ENCODE measurements around the gene MDM1.
A peak's percentile ranks its signal among the peaks of the same experiment; 100 is the strongest.

MDM1 gene

DNA sequence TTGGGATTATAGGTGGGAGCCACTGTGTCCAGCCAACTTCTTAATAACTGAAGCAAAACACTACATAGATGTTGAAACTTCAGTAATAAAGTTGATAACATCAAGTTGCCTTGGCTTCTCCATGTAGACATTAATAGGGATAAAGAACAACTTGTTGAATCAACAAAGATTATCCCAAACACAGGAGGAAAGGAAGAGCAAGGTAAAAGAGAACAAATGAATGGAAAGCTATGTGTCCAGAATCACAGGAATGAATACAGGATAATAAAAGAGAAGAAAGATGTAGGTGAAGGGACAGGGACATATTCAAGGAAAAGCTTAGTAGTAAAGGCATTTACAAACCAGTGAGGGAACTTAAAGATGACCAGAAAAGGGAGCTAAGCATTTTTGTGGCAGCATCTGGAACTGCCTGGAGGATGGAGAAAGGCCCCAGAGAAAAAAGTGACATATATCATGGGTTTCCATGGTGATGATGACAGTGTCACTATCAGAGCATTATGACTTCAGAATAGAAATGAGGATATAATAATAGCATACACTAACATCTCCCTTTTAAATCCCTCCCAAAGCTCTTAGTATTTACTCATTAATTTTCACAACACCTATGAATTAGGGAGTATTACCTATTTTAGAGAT is 24.0 kb upstream of the MDM1 start:
- DNase-seq, result no peak

DNA sequence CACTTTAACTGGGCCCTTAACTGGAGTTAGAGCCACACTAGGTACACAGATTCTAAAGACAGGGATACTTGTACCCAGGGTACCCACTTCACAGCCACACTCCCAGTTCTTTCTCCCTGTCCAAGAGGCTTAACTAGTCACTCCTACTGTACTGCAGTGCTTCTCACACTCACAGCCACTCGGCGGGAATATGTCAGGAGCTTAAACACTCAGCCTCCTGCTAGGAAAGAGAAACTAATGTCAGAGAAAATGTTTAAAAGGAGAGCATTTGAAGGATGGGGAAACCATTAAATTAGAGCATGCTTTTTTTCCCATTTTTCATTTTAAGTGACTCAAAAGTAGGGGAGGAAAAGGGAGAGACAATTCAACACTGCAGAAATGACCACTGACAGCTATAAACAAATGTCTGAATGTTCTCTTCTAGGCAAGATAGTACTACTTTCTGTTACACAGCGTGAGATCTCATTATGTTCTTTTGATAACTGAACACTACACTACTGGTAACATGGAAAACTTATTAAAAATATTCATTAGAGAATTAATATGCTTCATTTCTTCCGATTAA is 22.9 kb upstream of the MDM1 start:
- DNase-seq, result no peak

DNA sequence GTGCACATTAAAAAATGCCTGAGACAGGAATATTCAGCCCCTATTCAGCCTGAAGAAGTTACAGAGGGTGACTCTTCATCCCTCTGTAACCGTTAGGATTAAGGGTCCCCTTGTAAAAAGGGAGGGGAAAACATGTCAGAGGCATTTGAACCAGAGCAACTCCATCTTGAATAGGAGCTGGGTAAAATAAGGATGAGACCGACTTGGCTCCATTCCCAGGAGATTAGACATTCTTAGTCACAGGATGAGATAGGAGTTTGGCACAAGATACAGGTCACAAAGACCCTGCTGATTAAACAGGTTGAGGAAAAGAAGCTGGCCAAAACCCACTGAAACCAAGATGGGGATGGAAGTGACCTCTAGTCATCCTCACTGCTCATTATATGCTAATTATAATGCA is 19.9 kb upstream of the MDM1 start:
- no peak for DNase-seq

DNA sequence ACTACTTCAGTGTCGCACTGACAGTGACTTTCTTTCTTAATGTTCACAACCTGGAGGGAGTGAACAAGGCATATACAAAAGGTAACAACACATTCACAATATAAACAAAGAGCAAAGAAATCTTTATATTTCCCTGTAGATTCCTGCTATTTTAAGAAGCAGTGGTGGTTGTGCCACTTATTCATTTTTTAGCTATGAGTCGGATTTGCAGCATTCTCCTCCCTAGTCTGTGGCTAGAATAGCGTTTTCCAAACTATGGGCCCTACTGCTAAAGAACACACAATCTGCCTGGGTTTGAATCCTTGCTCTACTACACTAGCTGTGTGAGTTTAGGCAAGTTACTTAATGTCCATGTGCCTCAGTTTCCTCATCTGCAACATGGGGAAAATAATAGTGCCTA is 18.6 kb upstream of the MDM1 start:
- no peak for DNase-seq

DNA sequence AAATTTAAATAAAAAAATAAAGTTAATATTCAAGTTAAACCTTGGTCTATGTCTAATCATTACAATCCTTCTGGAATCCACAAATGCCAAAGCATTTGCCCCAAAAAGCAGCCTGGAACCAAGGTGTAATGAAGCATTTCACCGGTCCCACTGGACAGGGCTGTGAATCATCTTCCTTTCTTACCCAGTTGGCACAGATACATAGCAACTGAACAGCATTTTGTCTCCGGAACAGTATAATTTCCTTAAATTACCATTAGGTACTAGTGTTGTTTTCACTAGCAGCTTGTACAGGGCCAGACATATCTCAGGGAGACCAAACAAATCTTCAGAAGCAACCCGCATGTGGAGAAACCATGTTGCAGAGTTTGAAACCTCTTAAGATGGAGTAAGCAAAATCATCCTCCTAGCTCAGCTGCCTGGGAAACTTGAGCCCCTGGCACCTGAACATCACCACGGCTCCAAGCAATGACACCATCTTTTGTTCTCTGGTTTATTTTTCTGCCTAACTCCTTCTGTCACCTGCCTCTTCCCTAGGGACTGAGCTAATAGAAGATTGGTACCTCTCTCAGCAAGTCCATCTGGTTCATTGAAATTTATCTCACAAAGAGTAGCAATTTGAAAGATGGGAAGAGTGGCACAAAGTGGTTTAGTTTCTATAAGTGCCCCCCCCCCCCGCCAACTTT is 17.9 kb upstream of the MDM1 start:
- DNase-seq, result no peak

DNA sequence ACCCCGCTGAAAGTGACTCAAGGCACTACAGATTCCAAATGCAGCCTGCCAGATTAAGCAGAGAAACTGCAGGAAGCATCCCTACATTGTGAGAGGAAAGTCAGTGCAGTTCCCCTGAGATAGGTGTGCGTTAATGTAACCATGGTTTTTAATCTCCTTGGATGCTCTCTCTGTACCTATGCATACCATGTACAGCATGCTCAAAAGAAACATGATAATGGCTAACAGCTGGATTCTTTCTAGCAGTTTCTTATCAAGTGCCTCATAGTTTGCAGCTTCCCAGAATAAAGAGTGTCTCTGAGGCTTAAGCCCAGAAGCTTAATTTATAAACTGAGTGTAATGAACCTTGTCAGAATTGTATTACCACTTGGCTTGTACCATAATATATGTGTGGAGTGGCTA is 17.1 kb upstream of the MDM1 start:
- no peak for DNase-seq

DNA sequence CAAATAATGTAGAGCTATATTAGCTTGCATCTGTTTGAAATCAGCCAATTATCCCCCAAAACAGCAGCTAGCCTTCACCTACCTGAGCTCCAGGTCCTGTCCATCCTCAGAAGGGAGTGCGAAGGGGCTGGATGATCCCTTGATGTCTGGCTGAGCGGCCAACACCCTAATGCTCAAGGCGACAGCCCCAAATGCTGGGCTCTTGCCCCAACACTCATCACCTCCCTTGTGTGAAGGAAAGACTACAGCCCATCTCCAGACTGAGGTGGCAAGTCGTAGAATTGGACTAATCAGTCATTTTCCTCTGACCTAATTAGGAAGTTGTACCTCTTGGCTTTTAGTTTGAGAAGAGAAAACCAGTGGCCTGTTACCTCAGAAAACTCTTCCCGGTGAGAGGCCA is 16.3 kb upstream of the MDM1 start:
- no peak for DNase-seq

DNA sequence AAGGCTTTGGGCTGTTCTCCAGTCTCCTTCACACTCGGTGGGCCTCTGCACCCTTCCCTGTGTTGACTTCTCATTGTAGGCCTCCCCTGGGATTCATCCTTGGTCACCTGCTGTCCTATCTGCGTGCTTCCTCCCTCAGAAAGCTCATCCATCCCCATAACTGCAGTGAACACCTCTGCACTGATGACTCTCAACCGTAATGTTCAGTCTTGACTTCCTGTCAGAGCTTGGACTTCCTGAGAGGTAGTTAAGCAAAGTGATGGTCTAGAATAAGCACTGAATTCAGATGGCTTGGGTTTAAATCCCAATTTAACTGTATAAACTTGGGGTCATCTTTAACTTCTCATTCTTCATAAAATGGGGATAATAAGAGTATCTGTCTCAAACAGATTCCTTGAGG is 13.6 kb upstream of the MDM1 start:
- no peak for DNase-seq

DNA sequence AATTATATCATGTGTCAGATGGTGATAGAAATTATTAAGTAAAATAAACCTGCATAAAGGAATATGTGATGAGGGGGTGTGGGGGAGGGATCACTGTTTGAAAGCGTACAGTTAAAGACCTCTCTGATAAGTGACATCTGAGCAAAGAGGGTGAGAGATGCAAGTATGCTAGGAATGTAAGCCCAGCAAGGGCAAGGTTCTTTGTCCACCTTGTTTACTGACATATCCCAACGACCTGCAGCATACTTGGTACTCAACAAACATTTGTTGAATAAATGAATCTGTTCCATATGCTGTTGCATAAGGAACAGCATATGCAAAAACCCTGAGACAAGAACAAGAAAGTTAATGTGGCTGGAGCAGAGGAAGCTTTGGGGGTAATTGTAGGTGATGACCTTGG is 12.0 kb upstream of the MDM1 start:
- DNase-seq, result no peak

DNA sequence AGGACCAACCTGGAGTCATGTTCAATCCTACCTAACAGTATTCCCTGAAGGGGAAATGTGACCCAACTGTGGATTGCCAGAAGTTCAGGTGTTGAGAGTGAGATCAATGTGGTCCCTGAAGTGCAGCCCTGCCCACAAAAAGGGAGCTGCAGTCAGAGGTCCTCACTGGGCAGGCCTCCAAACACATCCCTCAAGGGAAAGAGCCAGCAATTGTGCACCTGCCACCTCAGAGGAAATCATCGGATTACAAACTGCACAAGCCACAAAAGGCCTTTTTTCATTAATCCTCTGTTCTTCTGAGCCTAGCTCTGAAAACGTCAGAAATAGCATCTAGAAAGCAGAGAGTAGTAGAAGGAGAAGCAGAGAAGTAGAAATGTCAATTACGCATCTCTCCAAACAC is 10.8 kb upstream of the MDM1 start:
- no peak for DNase-seq

DNA sequence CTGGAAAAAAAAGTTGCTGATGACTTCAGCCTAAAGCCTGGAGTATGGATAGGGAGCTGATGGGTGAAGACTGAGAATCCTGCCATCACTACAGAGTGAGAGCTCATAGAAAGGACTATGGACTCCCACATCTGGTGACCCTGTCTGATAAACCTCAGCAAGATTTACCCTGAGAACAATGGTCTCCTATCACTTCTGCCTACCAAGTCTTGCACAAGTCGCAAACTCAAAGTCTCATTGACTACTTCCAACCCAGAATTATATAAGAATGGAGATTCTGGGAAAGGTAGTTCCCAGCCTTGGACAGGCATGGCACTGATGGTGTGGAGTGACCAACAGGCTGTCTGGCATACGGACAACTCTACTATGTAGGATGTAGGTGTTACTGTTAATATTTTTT is 9.7 kb upstream of the MDM1 start:
- no peak for DNase-seq

DNA sequence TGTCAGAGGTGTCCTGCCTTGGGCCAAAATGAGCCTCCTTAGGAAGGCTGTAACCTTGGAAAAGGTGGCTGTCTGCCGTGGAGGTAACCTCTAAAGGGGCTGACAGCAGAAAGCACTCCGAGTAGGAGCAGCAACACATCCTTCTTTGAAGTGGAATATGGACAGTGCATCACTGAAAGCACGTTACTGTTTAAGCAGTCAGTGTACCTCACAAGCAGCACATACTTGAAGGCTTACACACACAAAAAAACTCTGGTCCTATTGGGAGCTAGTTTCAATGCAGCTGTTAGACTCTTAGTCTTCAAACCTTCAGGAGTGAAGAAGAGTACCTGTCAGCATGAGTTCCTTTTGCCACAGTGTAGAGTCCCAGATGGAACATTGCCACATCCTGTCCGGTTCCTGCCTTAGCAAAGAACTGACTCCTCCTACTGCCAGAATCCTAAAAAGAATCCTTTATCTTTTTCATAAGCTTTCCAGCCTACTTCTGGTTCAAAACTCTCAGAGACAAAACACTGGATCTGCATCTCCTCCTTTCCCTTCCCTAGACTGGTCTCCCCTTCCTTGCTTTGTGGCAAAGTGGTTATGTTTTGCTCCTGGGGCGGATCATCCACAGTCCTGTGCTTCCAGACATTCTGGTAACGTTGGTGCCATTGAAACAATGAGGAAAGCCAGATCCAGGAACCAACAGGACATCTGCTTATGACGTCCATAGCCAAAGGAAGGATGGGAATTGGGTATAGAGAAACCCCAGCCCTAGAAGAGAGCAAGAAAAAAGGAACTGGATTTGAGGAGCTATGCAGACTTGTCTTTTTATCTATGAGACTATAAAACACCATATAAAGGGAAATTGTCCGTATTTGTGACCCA is 8.5 kb upstream of the MDM1 start:
- no peak for DNase-seq

DNA sequence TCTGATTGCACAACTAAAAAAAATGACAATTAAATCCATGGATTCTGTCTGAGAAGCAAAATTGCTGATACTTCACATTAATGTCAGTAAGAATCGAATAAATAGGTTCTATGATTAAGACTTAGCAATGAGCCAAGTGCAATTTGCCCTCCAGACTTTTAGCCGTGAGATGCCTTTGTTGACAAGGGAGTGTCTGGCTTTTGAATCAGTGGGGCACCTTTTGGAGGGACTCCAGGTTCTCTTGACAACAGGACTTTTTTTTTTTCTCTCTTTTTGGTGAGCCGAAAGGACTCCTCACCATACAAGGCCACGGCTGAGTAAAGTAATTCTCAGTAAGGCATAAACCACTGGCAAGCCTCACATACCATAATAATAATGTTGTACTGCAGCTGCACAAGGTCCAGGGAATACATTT is 4.7 kb upstream of the MDM1 start:
- DNase-seq, result no peak

DNA sequence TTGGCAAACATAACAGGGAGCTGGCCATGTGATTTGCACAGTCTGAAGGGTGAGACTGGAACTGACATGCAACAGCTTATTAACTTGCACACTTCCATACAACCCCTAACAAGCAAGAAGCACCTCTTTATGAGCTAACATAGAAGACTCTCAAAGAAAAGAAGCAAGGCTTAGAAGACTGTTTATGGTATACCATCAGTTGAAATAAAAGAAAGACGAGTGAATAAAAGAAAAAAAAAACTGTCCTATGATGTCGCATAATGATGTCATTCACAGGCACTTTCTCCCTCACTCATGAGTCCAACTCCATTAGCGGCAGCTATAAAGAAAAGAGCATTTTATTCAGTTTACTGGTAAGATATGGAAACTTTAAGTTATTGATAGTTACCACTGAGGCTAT is 3.3 kb upstream of the MDM1 start:
- no peak for DNase-seq

DNA sequence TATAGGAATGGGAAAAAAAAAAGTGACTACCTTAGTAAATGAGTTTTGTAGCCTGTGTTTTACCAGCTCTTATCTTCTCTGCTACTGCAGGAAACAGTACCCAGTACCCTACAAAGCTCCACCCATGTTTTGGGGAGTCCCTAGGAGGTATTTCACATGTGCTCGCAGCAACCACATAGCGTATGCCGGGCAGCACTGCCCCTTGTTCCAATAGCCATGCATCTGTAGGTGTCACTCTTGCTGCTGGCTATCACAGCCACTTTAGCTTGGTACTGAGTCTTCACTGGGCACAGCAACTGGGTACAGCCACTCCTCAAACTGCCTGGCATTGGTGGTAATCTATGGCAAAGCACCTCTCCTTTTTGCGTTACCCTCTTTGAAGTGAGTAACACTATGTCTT is 2.0 kb upstream of the MDM1 start:
- peak; percentile 10 to 44 for DNase-seq

DNA sequence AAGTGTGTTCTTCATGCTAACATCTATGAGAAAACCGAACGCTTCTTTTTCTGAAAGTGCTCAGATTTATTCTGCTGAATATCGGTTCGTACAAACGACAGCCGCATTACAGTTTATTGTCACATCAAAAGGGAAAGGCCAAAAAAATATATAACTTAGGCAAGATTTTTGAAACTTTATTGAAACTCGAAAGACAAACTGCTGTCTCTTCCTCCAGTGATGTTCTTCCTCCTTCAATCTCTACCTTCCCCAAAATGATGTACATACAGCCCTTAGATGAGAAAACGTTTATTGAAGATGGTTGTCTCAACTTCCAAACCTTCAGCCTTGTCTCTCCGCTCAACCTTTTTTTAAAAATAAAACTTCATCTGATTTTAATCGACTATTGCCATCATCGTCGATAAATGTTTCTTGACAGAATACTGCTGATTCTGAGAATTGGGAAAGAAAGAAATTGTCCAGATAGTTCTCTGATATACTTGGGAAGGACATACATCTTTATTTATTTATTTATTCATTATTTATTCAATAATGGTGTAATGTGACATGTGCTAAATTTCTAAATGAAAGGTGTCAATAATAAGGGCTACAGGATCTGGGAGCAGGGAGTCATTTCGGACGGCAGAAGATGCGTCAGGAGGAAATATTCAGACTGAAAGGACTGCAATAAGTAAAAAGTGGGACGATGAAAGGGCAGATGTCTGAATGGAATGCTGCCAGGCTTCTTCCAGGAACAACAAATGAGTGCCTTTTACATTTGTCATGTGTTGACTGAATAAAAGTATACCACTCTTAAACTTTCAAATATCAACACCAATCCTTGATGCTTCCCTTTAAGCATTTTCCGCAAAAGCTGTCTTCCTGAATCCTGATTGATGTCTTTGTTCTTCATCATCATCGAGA is 817 bp upstream of the MDM1 start:
- no peak for DNase-seq

DNA sequence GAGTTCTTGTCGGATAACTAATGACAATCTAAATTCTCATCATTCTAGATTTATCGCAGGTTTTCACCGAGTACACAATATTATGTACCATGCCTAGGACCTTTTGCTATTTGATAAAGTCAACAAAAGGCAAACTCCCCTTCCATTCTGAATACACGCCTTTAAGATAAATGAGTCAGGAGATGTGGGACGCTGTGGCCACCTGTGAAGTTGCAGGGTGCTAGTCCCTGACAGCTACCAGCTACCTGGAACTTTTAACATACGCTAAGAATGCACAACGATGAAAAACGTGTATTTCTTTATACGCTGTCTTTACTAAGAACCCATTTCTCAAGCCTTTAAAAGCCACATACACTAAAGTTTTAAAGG is 678 bp downstream of the MDM1 start:
- DNase-seq, result no peak

DNA sequence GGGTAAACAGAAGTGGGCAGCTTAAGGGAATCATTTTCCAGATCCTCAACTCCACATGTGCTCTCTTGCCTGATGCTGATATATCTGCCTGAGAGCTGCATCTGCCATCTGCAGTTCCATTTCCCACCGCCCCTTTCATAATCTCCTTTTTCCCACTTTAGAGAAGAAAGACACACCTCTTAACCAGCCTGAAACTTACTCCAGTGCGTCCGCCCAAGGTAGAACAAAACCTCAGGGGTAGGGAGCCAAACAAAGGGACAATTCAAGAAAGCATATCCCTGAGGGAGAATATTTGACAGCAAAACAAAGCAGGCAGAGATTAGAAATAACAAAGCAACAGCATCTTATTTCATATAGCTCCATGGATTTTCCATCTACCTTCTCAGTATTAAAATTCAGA is 4.3 kb downstream of the MDM1 start:
- DNase-seq, result no peak

DNA sequence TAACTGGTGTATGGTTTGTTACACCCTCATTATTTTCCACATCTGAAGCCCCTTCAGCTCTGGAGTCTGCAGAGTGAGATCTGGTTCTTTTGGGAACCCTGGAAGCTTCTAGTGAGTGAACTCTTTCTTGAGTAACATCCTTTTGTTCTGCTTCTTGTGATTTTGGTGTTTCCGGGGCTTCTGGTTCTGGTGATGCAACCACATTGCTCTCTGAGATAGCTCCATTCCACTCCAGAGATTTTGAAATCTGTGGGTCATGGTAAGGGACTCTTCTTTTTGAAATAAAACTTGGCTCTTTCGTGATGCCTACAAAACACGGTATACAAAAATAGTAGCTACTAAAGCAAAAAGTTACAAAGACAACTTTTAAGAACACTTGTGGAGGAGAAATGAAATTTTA is 5.4 kb downstream of the MDM1 start:
- no peak for DNase-seq

DNA sequence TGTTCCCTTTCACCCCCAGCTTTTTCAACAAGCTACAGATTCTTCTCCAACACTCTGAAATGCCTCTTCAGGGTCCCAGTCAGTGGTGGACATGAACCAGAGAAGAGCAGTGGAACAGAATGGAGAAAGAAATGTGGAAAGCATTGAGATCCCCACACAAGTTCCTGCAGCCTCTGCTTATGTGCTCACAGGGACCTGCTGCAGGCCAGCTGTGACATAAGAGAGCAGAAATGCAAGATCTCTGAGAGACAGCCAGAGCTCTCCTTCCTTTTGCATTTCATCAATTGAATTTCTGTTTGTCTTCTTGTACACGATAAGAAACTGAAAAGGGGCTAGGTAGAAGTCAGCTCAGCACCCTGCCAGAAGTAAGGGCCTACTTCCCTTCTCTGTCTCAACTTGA is 6.2 kb downstream of the MDM1 start:
- no peak for DNase-seq

DNA sequence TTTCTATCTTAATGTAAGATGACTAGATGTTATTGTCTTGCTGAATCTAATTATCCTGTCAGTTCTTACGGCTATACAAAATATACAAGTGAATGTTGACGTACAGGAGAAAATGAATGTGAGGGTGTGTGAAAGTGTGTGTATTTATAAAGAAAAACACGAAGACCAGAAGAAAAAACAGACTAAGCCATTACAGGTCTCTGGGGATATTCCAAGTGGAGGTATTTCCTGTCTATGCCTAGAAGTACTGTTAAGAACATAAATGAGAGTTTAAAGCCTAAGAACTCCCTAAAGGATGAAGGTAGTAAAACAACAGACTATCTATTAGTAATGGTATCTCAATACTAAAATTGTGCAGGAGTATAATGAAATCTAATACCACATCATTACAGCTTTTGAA is 7.6 kb downstream of the MDM1 start:
- no peak for DNase-seq

DNA sequence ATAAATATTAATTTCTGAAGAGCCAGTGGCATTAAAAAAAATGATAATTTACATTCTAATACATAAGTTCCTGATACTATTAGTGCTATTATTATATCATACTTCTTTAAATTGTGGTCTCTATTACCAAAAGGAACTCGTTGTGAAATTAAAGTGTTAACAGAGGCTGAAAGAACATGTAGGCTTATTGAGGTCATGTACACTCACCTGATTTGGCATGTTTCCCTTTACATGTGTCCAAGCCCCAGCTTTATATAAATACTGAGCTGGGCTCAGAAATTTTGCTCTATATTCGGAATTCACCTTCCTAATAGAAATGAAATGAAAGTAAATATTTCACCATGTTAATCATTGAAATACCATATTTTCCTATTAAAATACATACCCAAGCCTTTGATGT is 11.0 kb downstream of the MDM1 start:
- no peak for DNase-seq
